Coronary artery (tissue), 2 donors: ENCODE measurements around the gene GDPD5.

ENCODE experiments used
- DNase-seq: peaks from one replicate; pipeline ENCODE4 v3.0.0-alpha.2; 2017; ENCODE audit warnings: low spot score
- H3K27ac ChIP-seq, 2 donors: fragments of 200-600 bp; sonication (generic); one replicate each; pipeline ENCODE4 v1.5.1; 2016 to 2019
- H3K4me3 ChIP-seq: fragments of 200-600 bp; sonication (generic); 2 replicates; pipeline ENCODE4 v1.5.1; 2016; ENCODE audit warnings: mild to moderate bottlenecking, moderate library complexity
- CTCF ChIP-seq: fragments of 200-600 bp; sonication (generic); IDR thresholded peaks from one replicate; pipeline ENCODE4 v1.5.1; 2019; ENCODE audit warnings: antibody characterized with exemption

GDPD5 gene

GRCh38 chr11:75534259-75535069 is 8.7 kb upstream of the GDPD5 start:
- DNase-seq: no peak
- TF ChIP-seq CTCF: no peak
- no peak overlapping the region for H3K4me3 ChIP-seq
- no peak overlapping the region for H3K27ac ChIP-seq

- no peak overlapping the region for H3K27ac ChIP-seq
- no peak overlapping the region for H3K4me3 ChIP-seq
- TF ChIP-seq CTCF: no peak
- no peak for DNase-seq
These were observed 8.1 kb upstream of the GDPD5 start for GRCh38 chr11:75533896-75534258.

- H3K27ac ChIP-seq: no peak overlapping the region
- TF ChIP-seq CTCF: peak; percentile 80
- no peak overlapping the region for H3K4me3 ChIP-seq
- DNase-seq: no peak
These were observed 6.7 kb upstream of the GDPD5 start for GRCh38 chr11:75532200-75533048.

- Histone ChIP-seq H3K4me3 (no peak overlapping the region), H3K27ac (no peak overlapping the region)
- DNase-seq: no peak
- TF ChIP-seq CTCF: no peak
These were observed 5.6 kb upstream of the GDPD5 start for GRCh38 chr11:75531325-75531724.

- Histone ChIP-seq H3K4me3 (no peak overlapping the region), H3K27ac (no peak overlapping the region)
- TF ChIP-seq CTCF: no peak
- DNase-seq: no peak
These were observed 4.8 kb upstream of the GDPD5 start for GRCh38 chr11:75530577-75530976.

- H3K4me3 ChIP-seq: no peak overlapping the region
- no peak for TF ChIP-seq CTCF
- DNase-seq: no peak
- no peak overlapping the region for H3K27ac ChIP-seq
These were observed 2.4 kb upstream of the GDPD5 start for GRCh38 chr11:75527938-75528735.
